NCI-H146 treated with DMSO at 0.1 percent for 48 hours (cell line): ENCODE measurements around the gene OR6N1.

Source experiments
- DNase-seq: peaks from one replicate; lab custom pipeline; 2025; ENCODE audit not compliant: unreplicated experiment; lab: John Stamatoyannopoulos, UW

Gene OR6N1

GRCh38 chr1:158754420-158754819 is 17.6 kb downstream of the OR6N1 start, which contains the start of gene OR6K6:
OR6K6 (plus strand) TSS chr1:158754720; CDS start chr1:158754888, 168 bp downstream.
- no peak for DNase-seq

- DNase-seq: no peak
Observed at GRCh38 chr1:158752155-158752712, 19.8 kb downstream of the OR6N1 start.

- no peak for DNase-seq
Observed at GRCh38 chr1:158735848-158736247, 36.1 kb downstream of the OR6N1 start.

GRCh38 chr1:158732524-158732923 is 39.5 kb downstream of the OR6N1 start:
- no peak for DNase-seq

- no peak for DNase-seq
Observed at GRCh38 chr1:158731707-158732106, 40.3 kb downstream of the OR6N1 start.

GRCh38 chr1:158730453-158730852 is 41.5 kb downstream of the OR6N1 start:
- no peak for DNase-seq

- no peak for DNase-seq
Observed at GRCh38 chr1:158728510-158729225, 43.3 kb downstream of the OR6N1 start.

- no peak for DNase-seq
Observed at GRCh38 chr1:158724442-158724841, 47.6 kb downstream of the OR6N1 start.

- no peak for DNase-seq
Observed at GRCh38 chr1:158720620-158721019, 51.4 kb downstream of the OR6N1 start, which contains the start of gene OR6K3. OR6K3 (minus strand) TSS chr1:158720720; CDS start chr1:158718115, 2,605 bp downstream.

GRCh38 chr1:158719664-158720063 is 52.3 kb downstream of the OR6N1 start:
- no peak for DNase-seq

- no peak for DNase-seq
Observed at GRCh38 chr1:158717344-158717743, 54.7 kb downstream of the OR6N1 start.

- DNase-seq: no peak
Observed at GRCh38 chr1:158716335-158716734, 55.7 kb downstream of the OR6N1 start.

- no peak for DNase-seq
Observed at GRCh38 chr1:158714754-158715153, 57.2 kb downstream of the OR6N1 start.
